GM12864 (cell line): ENCODE data around the gene HPRT1.

ENCODE experiments used
- DNase-seq: peaks from one replicate; pipeline ENCODE4 v3.0.0-alpha.2; 2011; ENCODE audit warnings: low read depth
- H3K4me3 ChIP-seq: 2 replicates; pipeline ENCODE4 v1.5.1; 2011; ENCODE audit warnings: mild to moderate bottlenecking, low read depth, low read length, control low read depth
- CTCF ChIP-seq: IDR thresholded peaks from 2 replicates; pipeline ENCODE4 v1.5.1; 2011; ENCODE audit warnings: low read depth, mild to moderate bottlenecking, moderate library complexity, low read length, control low read depth, inconsistent platforms; ENCODE audit errors: missing control alignments

The HPRT1 gene

GRCh38 chrX:134525086-134525792 is 65.3 kb downstream of the HPRT1 start:
- no peak overlapping the region for H3K4me3 ChIP-seq
- DNase-seq: no peak
- no peak for TF ChIP-seq CTCF

- no peak for TF ChIP-seq CTCF
- DNase-seq: no peak
- H3K4me3 ChIP-seq: no peak overlapping the region
Observed at GRCh38 chrX:134526399-134526798, 66.4 kb downstream of the HPRT1 start.

- DNase-seq: no peak
- H3K4me3 ChIP-seq: no peak overlapping the region
- TF ChIP-seq CTCF: no peak
Observed at GRCh38 chrX:134528960-134529359, 69.0 kb downstream of the HPRT1 start.

- DNase-seq: no peak
- no peak for TF ChIP-seq CTCF
Observed at GRCh38 chrX:134529481-134529880, 69.5 kb downstream of the HPRT1 start.

GRCh38 chrX:134530845-134531244 is 70.9 kb downstream of the HPRT1 start:
- no peak for DNase-seq
- no peak for TF ChIP-seq CTCF
- H3K4me3 ChIP-seq: no peak overlapping the region

More at GRCh38 chrX:134529481-134529880, 69.5 kb downstream of the HPRT1 start:
- H3K4me3 ChIP-seq: no peak overlapping the region

- no peak overlapping the region for H3K4me3 ChIP-seq
- no peak for TF ChIP-seq CTCF
- DNase-seq: no peak
Observed at GRCh38 chrX:134533352-134533751, 73.4 kb downstream of the HPRT1 start.

GRCh38 chrX:134533952-134534351 is 74.0 kb downstream of the HPRT1 start:
- no peak overlapping the region for H3K4me3 ChIP-seq
- DNase-seq: no peak
- TF ChIP-seq CTCF: no peak
